HepG2 (cell line): ENCODE data around the gene TUT4. TPM values are rescaled to one million over a fixed set of nuclear protein-coding genes. Genes with fewer than 3 reads are reported as not detected.

Experiments
- ATF7-NPFF ChIP-seq: sonication (generic); formaldehyde crosslinking; IDR thresholded peaks from 2 replicates; pipeline ENCODE4 v1.8.1; 2023; ENCODE audit warnings: mild to moderate bottlenecking, low read depth, missing genetic modification reagents, moderate library complexity
- CCDC6 ChIP-seq: sonication (generic); formaldehyde crosslinking; IDR thresholded peaks from 2 replicates; pipeline ENCODE4 v1.8.1; 2022; ENCODE audit warnings: mild to moderate bottlenecking, missing genetic modification reagents, moderate library complexity
- IRF2 ChIP-seq: IDR thresholded peaks from 2 replicates; pipeline ENCODE4 v1.6.1; 2018; ENCODE audit warnings: missing genetic modification reagents, missing compliant biosample characterization
- KMT2B ChIP-seq: IDR thresholded peaks from 2 replicates; pipeline ENCODE4 v1.6.1; 2016; ENCODE audit warnings: missing genetic modification reagents, missing compliant biosample characterization
- NONO ChIP-seq, 2 experiments: fragments of 450-650 bp in 1 of 2; sonication (generic) in 1 of 2; formaldehyde crosslinking in 1 of 2; IDR thresholded peaks in 1 of 2; conservative IDR thresholded peaks in 1 of 2; 2 replicates each; pipeline versions ENCODE4 v1.6.1 to v1.8.0; 2017 to 2022; ENCODE audit warnings: mild to moderate bottlenecking in 1 of 2, missing genetic modification reagents in 1 of 2, moderate library complexity in 1 of 2
- TRIM24 ChIP-seq: sonication (generic); formaldehyde crosslinking; IDR thresholded peaks from 2 replicates; pipeline ENCODE4 v1.8.0; 2022; ENCODE audit warnings: mild to moderate bottlenecking, missing genetic modification reagents
- ZMAT3 ChIP-seq: sonication (generic); formaldehyde crosslinking; conservative IDR thresholded peaks from 2 replicates; pipeline ENCODE4 v1.7.0; 2021; ENCODE audit warnings: missing genetic modification reagents
- ZNF234 ChIP-seq: sonication (generic); formaldehyde crosslinking; conservative IDR thresholded peaks from 2 replicates; pipeline ENCODE4 v1.5.1; 2020; ENCODE audit warnings: mild to moderate bottlenecking, missing genetic modification reagents
- ZNF333 ChIP-seq: sonication (generic); formaldehyde crosslinking; IDR thresholded peaks from 2 replicates; pipeline ENCODE4 v1.4.0; 2020; ENCODE audit warnings: mild to moderate bottlenecking, missing genetic modification reagents, borderline replicate concordance
- ZNF616 ChIP-seq: sonication (generic); formaldehyde crosslinking; IDR thresholded peaks from 2 replicates; pipeline ENCODE4 v1.5.0; 2020; ENCODE audit warnings: low read depth, mild to moderate bottlenecking, missing genetic modification reagents
- ZNF773 ChIP-seq: sonication (generic); formaldehyde crosslinking; IDR thresholded peaks from 2 replicates; pipeline ENCODE4 v1.4.0; 2020; ENCODE audit warnings: missing genetic modification reagents, borderline replicate concordance
- polyA plus RNA-seq, 8 experiments: library from polyadenylated mRNA; depleted of rRNA in 3 of 8; stranded (reverse) in 7 of 8; unstranded in 1 of 8; fragments of >200 nt; fragmentation: Illumina TruSeq in 4 of 8; extraction: Trizol in 4 of 8; gene quantifications; 2 replicates each; pipeline versions ENCODE4 v1.2.1 to v1.2.3, GENCODE V29; 2011 to 2016; ENCODE audit warnings: low read depth in 4 of 8, missing spikeins in 1 of 8, mixed read lengths in 1 of 8; ENCODE audit not compliant: insufficient read depth in 1 of 8
- total RNA-seq, 5 experiments: library from RNA; depleted of rRNA; stranded (reverse); fragments of >200 nt; fragmentation: Illumina TruSeq; extraction: Trizol; gene quantifications; 2 replicates each; pipeline ENCODE4 v1.2.3, GENCODE V29; 2016; ENCODE audit warnings: low read depth in 1 of 5
- TF ChIP-seq, protein P1 (sequence below): sonication (generic); formaldehyde crosslinking; IDR thresholded peaks from 2 replicates; pipeline ENCODE4 v1.4.0; 2020; ENCODE audit warnings: mild to moderate bottlenecking, missing genetic modification reagents
- TF ChIP-seq, protein P2 (sequence below): sonication (generic); formaldehyde crosslinking; IDR thresholded peaks from 2 replicates; pipeline ENCODE4 v1.4.0; 2020; ENCODE audit warnings: missing genetic modification reagents
- TF ChIP-seq, protein P3 (sequence below): sonication (generic); formaldehyde crosslinking; IDR thresholded peaks from 2 replicates; pipeline ENCODE4 v1.5.0; 2020; ENCODE audit warnings: missing genetic modification reagents, mild to moderate bottlenecking, borderline replicate concordance
- TF ChIP-seq, protein P4 (sequence below): sonication (generic); formaldehyde crosslinking; IDR thresholded peaks from 2 replicates; pipeline ENCODE4 v1.5.0; 2020; ENCODE audit warnings: mild to moderate bottlenecking, missing genetic modification reagents, moderate library complexity
- TF ChIP-seq, protein P5 (sequence below): sonication (generic); formaldehyde crosslinking; IDR thresholded peaks from 2 replicates; pipeline ENCODE4 v1.8.0; 2022; ENCODE audit warnings: missing genetic modification reagents, mild to moderate bottlenecking, borderline replicate concordance
- TF ChIP-seq, protein P6 (sequence below): sonication (generic); formaldehyde crosslinking; IDR thresholded peaks from 2 replicates; pipeline ENCODE4 v1.8.1; 2023; ENCODE audit warnings: mild to moderate bottlenecking, moderate library complexity, missing genetic modification reagents

TUT4 gene
- total and polyA plus RNA-seq, 2 of the 13 experiments (the other 11 are each of a cell fraction or from before 2014, with no cell fraction given): 44.7 to 53.5 TPM

DNA sequence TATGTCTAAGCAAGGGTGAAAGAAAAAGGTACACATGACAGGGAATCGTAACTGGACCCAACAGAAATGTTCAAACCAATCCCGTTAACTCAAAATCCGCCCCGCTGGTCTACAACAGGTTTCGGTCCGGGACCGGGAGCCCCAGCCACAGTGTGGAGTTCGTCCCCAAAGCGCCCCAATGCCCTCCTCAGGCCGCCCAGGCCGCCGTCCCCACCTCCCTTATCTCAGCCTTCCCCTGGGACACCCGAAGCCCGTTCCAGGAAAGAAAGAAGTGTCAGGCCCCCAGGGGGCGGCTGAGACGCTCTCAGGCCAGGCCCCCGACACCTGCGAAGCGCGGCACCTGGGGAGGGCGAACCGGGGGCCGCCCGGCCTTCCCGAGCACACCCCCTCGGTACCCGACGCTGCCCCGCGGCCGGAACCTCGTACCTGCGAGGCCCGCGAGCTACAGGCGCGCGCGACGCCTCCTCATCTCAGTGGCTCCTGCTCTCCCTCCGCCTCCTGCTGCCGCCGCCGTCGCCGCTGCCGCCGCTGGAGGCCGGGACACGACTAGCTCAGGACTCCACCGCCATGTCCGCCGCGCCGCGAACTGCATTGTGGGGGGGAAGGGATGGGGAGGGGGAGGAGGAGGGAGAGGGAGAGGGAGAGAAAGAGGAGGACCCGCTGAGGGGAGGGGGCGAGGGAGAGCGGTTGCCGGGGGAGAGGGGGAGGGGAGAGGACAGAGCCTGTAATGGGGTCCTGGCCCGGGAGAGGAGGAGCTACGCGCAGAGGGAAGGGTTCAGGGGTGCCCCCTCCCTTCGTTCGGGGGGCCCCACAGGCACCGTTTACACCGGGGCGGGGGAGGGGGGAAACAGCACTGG, at the start of gene TUT4 (continued):
- TF ChIP-seq ZNF773 (CRISPR knock-in tag) (peak; percentile 46; the same call in 1 of the 2 replicates), NONO (IDR thresholded peaks at IDR 0.05) (no peak), NONO (CRISPR knock-in tag; conservative IDR thresholded peaks at IDR 0.05) (peak; percentile 48), IRF2 (CRISPR knock-in tag) (0 out of 2 replicates have a peak, but pooled peaks have one; percentile 38), ATF7-NPFF (peak; percentile 61; the same call in 1 of the 2 replicates), ZMAT3 (CRISPR knock-in tag) (peak; percentile 75; the same call in 1 of the 2 replicates), ZNF616 (CRISPR knock-in tag) (no peak), ZNF333 (CRISPR knock-in tag) (peak; percentile 82), CCDC6 (CRISPR knock-in tag) (peak; percentile 55; the same call in 1 of the 2 replicates), TRIM24 (CRISPR knock-in tag) (no peak), ZNF234 (CRISPR knock-in tag) (0 out of 2 replicates have a peak, but pooled peaks have one; percentile 30), KMT2B (CRISPR knock-in tag) (peak; percentile 58)
- TF ChIP-seq, protein P1, sequence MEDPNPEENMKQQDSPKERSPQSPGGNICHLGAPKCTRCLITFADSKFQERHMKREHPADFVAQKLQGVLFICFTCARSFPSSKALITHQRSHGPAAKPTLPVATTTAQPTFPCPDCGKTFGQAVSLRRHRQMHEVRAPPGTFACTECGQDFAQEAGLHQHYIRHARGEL (CRISPR knock-in tag): 0 out of 2 replicates have a peak, but pooled peaks have one; percentile 57
- TF ChIP-seq, protein P2, sequence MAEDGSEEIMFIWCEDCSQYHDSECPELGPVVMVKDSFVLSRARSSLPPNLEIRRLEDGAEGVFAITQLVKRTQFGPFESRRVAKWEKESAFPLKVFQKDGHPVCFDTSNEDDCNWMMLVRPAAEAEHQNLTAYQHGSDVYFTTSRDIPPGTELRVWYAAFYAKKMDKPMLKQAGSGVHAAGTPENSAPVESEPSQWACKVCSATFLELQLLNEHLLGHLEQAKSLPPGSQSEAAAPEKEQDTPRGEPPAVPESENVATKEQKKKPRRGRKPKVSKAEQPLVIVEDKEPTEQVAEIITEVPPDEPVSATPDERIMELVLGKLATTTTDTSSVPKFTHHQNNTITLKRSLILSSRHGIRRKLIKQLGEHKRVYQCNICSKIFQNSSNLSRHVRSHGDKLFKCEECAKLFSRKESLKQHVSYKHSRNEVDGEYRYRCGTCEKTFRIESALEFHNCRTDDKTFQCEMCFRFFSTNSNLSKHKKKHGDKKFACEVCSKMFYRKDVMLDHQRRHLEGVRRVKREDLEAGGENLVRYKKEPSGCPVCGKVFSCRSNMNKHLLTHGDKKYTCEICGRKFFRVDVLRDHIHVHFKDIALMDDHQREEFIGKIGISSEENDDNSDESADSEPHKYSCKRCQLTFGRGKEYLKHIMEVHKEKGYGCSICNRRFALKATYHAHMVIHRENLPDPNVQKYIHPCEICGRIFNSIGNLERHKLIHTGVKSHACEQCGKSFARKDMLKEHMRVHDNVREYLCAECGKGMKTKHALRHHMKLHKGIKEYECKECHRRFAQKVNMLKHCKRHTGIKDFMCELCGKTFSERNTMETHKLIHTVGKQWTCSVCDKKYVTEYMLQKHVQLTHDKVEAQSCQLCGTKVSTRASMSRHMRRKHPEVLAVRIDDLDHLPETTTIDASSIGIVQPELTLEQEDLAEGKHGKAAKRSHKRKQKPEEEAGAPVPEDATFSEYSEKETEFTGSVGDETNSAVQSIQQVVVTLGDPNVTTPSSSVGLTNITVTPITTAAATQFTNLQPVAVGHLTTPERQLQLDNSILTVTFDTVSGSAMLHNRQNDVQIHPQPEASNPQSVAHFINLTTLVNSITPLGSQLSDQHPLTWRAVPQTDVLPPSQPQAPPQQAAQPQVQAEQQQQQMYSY: peak; percentile 44; the same call in 1 of the 2 replicates
- TF ChIP-seq, protein P3, sequence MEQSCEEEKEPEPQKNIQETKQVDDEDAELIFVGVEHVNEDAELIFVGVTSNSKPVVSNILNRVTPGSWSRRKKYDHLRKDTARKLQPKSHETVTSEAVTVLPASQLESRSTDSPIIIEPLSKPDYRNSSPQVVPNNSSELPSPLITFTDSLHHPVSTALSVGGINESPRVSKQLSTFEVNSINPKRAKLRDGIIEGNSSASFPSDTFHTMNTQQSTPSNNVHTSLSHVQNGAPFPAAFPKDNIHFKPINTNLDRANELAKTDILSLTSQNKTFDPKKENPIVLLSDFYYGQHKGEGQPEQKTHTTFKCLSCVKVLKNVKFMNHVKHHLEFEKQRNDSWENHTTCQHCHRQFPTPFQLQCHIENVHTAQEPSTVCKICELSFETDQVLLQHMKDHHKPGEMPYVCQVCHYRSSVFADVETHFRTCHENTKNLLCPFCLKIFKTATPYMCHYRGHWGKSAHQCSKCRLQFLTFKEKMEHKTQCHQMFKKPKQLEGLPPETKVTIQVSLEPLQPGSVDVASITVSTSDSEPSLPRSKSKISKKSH: peak; percentile 61; the same call in 1 of the 2 replicates
- TF ChIP-seq, protein P4, sequence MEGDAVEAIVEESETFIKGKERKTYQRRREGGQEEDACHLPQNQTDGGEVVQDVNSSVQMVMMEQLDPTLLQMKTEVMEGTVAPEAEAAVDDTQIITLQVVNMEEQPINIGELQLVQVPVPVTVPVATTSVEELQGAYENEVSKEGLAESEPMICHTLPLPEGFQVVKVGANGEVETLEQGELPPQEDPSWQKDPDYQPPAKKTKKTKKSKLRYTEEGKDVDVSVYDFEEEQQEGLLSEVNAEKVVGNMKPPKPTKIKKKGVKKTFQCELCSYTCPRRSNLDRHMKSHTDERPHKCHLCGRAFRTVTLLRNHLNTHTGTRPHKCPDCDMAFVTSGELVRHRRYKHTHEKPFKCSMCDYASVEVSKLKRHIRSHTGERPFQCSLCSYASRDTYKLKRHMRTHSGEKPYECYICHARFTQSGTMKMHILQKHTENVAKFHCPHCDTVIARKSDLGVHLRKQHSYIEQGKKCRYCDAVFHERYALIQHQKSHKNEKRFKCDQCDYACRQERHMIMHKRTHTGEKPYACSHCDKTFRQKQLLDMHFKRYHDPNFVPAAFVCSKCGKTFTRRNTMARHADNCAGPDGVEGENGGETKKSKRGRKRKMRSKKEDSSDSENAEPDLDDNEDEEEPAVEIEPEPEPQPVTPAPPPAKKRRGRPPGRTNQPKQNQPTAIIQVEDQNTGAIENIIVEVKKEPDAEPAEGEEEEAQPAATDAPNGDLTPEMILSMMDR (CRISPR knock-in tag): peak; percentile 35
- TF ChIP-seq, protein P5, sequence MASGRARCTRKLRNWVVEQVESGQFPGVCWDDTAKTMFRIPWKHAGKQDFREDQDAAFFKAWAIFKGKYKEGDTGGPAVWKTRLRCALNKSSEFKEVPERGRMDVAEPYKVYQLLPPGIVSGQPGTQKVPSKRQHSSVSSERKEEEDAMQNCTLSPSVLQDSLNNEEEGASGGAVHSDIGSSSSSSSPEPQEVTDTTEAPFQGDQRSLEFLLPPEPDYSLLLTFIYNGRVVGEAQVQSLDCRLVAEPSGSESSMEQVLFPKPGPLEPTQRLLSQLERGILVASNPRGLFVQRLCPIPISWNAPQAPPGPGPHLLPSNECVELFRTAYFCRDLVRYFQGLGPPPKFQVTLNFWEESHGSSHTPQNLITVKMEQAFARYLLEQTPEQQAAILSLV (CRISPR knock-in tag): 0 out of 2 replicates have a peak, but pooled peaks have one; percentile 69
- TF ChIP-seq, protein P6, sequence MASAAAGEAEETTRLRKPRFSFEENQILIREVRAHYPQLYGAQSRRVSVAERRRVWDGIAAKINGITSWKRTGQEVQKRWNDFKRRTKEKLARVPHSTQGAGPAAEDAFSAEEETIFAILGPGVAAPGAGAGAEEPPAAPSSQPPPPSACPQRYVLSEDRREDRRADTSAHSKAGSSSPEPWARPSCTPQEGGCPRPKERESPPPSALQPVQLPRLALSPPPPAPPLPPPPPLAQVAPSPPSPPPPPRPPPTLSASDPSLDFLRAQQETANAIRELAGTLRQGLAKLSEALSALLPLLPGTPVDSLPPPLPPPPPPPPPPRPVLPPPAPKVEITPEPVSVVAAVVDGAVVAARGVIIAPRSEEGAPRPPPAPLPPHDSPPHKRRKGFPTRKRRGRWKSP (CRISPR knock-in tag): peak; percentile 73
